HEK293T (cell line): ENCODE measurements around the gene MEGF6.

Experiments
- ARNT ChIP-seq: fragments of 450-650 bp; IDR thresholded peaks from 2 replicates; pipeline ENCODE4 v1.6.1; 2017; ENCODE audit warnings: mild to moderate bottlenecking
- BHLHE40 ChIP-seq: fragments of 450-650 bp; IDR thresholded peaks from 2 replicates; pipeline ENCODE4 v1.6.1; 2016; ENCODE audit warnings: mild to moderate bottlenecking, moderate library complexity, borderline replicate concordance
- ELF4 ChIP-seq: fragments of 450-650 bp; IDR thresholded peaks from 2 replicates; pipeline ENCODE4 v1.6.1; 2017; ENCODE audit warnings: antibody characterized with exemption
- FOXA1 ChIP-seq: fragments of 450-650 bp; IDR thresholded peaks from 2 replicates; pipeline ENCODE4 v1.6.1; 2016; ENCODE audit warnings: mild to moderate bottlenecking
- FOXM1 ChIP-seq: fragments of 450-650 bp; IDR thresholded peaks from 2 replicates; pipeline ENCODE4 v1.6.1; 2017; ENCODE audit warnings: mild to moderate bottlenecking, borderline replicate concordance
- L3MBTL2 ChIP-seq: fragments of 450-650 bp; conservative IDR thresholded peaks from 2 replicates; pipeline ENCODE4 v1.6.1; 2016; ENCODE audit warnings: mild to moderate bottlenecking
- NFRKB ChIP-seq: fragments of 450-650 bp; IDR thresholded peaks from 2 replicates; pipeline ENCODE4 v1.6.1; 2016; ENCODE audit warnings: mild to moderate bottlenecking, moderate library complexity
- SP1 ChIP-seq: fragments of 450-650 bp; IDR thresholded peaks from 2 replicates; pipeline ENCODE4 v1.6.1; 2017
- TF ChIP-seq, protein P1 (sequence below): fragments of 450-650 bp; IDR thresholded peaks from 2 replicates; pipeline ENCODE4 v1.6.1; 2016

DNA sequence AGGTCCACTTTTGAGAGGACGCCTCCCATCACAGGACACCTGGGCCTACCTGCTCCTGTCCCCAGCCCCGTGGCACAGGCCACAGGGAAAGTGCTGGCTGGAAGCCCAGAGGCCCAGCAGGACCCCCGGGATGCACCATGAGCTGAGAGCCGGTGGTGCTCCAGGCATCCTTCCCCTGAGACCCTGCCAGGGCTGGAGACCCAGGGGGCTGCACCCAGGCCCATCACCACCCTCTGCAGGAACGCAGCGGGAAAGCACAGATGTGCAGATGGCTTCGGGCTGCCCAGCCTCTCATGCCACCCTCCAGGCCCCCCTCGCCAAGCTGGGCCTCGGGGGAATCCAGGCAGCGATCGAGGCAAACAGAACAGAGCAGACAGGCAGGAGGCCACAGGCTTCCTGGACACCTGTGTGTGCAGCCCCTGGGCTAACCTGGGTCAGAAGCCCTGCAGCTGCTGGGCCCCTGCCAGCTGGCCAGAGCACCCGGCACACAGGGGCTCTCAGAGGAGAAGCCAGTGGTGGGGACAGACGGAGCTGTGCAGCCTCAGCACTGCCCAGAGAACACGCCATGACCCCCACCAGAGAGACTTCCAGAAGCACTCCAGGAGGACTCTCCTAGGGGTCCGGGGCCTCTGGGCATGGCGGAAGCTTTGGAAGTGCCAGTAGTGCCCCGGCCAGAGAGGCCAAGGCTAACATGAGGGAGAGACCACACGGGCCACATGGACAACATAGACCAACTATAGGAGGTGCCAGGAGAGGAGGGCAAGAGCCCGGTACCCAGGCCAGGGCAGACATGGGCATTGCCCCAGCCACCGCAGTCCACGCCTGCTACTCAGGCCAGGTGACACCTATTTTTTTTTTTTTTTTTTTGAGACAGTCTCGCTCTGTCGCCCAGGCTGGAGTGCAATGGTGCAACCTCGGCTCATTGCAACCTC, 85.5 kb downstream of the MEGF6 start:
- TF ChIP-seq SP1: no peak
- TF ChIP-seq FOXM1: no peak
- TF ChIP-seq, protein P1, sequence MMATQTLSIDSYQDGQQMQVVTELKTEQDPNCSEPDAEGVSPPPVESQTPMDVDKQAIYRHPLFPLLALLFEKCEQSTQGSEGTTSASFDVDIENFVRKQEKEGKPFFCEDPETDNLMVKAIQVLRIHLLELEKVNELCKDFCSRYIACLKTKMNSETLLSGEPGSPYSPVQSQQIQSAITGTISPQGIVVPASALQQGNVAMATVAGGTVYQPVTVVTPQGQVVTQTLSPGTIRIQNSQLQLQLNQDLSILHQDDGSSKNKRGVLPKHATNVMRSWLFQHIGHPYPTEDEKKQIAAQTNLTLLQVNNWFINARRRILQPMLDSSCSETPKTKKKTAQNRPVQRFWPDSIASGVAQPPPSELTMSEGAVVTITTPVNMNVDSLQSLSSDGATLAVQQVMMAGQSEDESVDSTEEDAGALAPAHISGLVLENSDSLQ: no peak
- no peak for TF ChIP-seq ARNT
- no peak for TF ChIP-seq FOXA1
- TF ChIP-seq ELF4: no peak
- no peak for TF ChIP-seq NFRKB
- TF ChIP-seq BHLHE40: no peak
- TF ChIP-seq L3MBTL2: no peak
